ENCODE results near the gene C2.

GRCh38 chr6:31956796-31957195, 29.3 kb downstream of the C2 start:
- no peak for TF ChIP-seq TCF4 (CRISPR knock-in tag; IDR thresholded peaks at IDR 0.05; ENCODE audit: borderline replicate concordance)
- no peak for TF ChIP-seq ZFP3 (CRISPR knock-in tag; IDR thresholded peaks at IDR 0.05)
- TF ChIP-seq CSRNP3 (CRISPR knock-in tag; IDR thresholded peaks at IDR 0.05) = no peak
- no peak for TF ChIP-seq TOX (CRISPR knock-in tag; IDR thresholded peaks at IDR 0.05; ENCODE audit: borderline replicate concordance)
- no peak for TF ChIP-seq CREB5 (CRISPR knock-in tag; IDR thresholded peaks at IDR 0.05; ENCODE audit: low read depth)
- no peak for TF ChIP-seq ZFP30 (CRISPR knock-in tag; IDR thresholded peaks at IDR 0.05)
- TF ChIP-seq RARB (CRISPR knock-in tag; IDR thresholded peaks at IDR 0.05) = no peak
- TF ChIP-seq POU6F1 (CRISPR knock-in tag; IDR thresholded peaks at IDR 0.05; ENCODE audit: borderline replicate concordance, low read depth) = no peak
- no peak for TF ChIP-seq CSDC2 (CRISPR knock-in tag; IDR thresholded peaks at IDR 0.05)
- no peak for TF ChIP-seq ZNF8 (CRISPR knock-in tag; IDR thresholded peaks at IDR 0.05)

Data from SK-N-SH treated with all-trans-retinoic acid at 6 μM for 48 hours (cell line).